ENCODE measurements around the gene ABITRAM. TPM values are rescaled to one million over a fixed set of nuclear protein-coding genes. Genes with fewer than 3 reads are reported as not detected.

Gene ABITRAM
- total and polyA plus RNA-seq, 2 donors (not counting 3 experiments of a cell fraction or from before 2014, with no cell fraction given): 8.8 to 10.6 TPM

DNA sequence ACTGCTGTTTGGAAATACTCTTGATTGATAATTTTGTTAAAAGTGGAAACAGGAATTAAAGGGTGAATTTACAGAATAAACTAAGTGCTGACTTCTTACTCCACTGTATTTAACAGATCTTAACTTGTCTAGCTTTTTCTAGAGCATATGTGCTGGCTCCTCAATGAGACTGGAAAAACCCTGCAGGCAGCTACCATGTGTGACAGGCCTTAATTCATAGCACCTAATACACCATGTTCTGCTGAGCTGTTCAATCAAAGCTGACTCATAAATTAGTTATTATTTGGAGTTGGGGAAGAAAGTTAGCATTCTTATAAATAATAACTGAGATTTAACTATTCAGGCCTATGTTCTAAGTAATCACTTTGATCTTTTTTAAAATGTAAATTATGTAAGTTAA lies 49.7 kb downstream of the ABITRAM start:
- H3K27ac ChIP-seq (ENCODE audit: insufficient read depth, low read depth, low read length): no peak overlapping the region
- H3K36me3 ChIP-seq (ENCODE audit: control insufficient read depth in 2 of 2, extremely low read depth in 1 of 2, insufficient read depth in 2 of 2, low read length in 2 of 2): peaks cover 6 to 12% of the 10 kb centered on the region in 2 experiments
- dilution Hi-C loops (cut with MboI; ENCODE audit: extremely low pct_ligation_motif_present, low sequenced_read_pairs) (no loop called here), intact Hi-C loops (cut with micrococcal nuclease) (no loop called here)
- no peak overlapping the region for H2AFZ ChIP-seq (ENCODE audit: low read depth, low read length)
- H3K9me3 ChIP-seq (replicated peaks; ENCODE audit: control insufficient read depth, insufficient read depth, low read length): no peaks in the 10 kb centered on the region
- H3K4me2 ChIP-seq (ENCODE audit: insufficient read depth, low read length): no peak overlapping the region
- no peaks in the 10 kb centered on the region for H3K27me3 ChIP-seq (ENCODE audit: control insufficient read depth in 2 of 2, insufficient read depth in 2 of 2, low read length in 2 of 2)
- no peak for DNase-seq (ENCODE audit: low read depth, low spot score)
- FAIRE-seq: no peak
- POLR2A ChIA-PET: no interaction called here
- H3K9me1 ChIP-seq (replicated peaks; ENCODE audit: control insufficient read depth, extremely low read depth, insufficient read depth, low read length): no peaks in the 10 kb centered on the region
- H3K4me3 ChIP-seq (replicated peaks in 1 of 3; ENCODE audit: insufficient read depth in 1 of 3, low read depth in 1 of 3, low read length in 3 of 3): no peak overlapping the region
- peaks cover 6% of the 10 kb centered on the region for H3K79me2 ChIP-seq (ENCODE audit: control insufficient read depth, insufficient read depth, low read length)
- H3K9ac ChIP-seq (replicated peaks; ENCODE audit: extremely low read depth, insufficient read depth, low read length): no peak overlapping the region
- BruUV-seq (replicated peaks): no TSS peak
- H4K20me1 ChIP-seq (replicated peaks; ENCODE audit: control insufficient read depth, extremely low read depth, insufficient read depth, low read length): no peaks in the 10 kb centered on the region
- no peak for TF ChIP-seq POLR2A (IDR thresholded peaks at IDR 0.05; ENCODE audit: low read depth, low read length)
- TF ChIP-seq EZH2 (IDR thresholded peaks at IDR 0.05; ENCODE audit: borderline replicate concordance, low read depth, low read length, severe bottlenecking): no peak
- TF ChIP-seq GATA2 (IDR thresholded peaks at IDR 0.05; ENCODE audit: insufficient read depth, insufficient read length, low read depth, low read length): no peak
- TF ChIP-seq CTCF (IDR thresholded peaks at IDR 0.05; ENCODE audit: extremely low read depth in 1 of 2, insufficient read depth in 1 of 2, low read depth in 1 of 2, low read length in 2 of 2): no peak
- TF ChIP-seq POLR2AphosphoS5 (IDR thresholded peaks at IDR 0.05; ENCODE audit: insufficient read depth, low read depth, low read length): no peak
- no peak for TF ChIP-seq JUN (IDR thresholded peaks at IDR 0.05; ENCODE audit: borderline replicate concordance, insufficient read depth, insufficient read length, low read depth)
- TF ChIP-seq MYC (IDR thresholded peaks at IDR 0.05; ENCODE audit: low read depth, low read length): no peak
- TF ChIP-seq FOS (IDR thresholded peaks at IDR 0.05; ENCODE audit: borderline replicate concordance, insufficient read depth, low read length): no peak
- TF ChIP-seq, protein P1, sequence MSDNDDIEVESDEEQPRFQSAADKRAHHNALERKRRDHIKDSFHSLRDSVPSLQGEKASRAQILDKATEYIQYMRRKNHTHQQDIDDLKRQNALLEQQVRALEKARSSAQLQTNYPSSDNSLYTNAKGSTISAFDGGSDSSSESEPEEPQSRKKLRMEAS (IDR thresholded peaks at IDR 0.05; ENCODE audit: insufficient read depth, insufficient read length): no peak
- H3K4me1 ChIP-seq (ENCODE audit: control insufficient read depth, extremely low read depth, insufficient read depth, low read length): no peaks in the 10 kb centered on the region
- CTCF ChIA-PET: no interaction called here

Other genes with a start within 250 kb of the ABITRAM start
- not detected in 2 replicates for gene ACTL7B, start 78.4 kb upstream of the ABITRAM start, total RNA-seq
- 0.05 TPM in 1 of 2 replicates, not detected in the other for gene ACTL7B, start 78.4 kb upstream of the ABITRAM start, polyA plus RNA-seq
- gene ACTL7A, start 72.1 kb upstream of the ABITRAM start, total RNA-seq: not detected in 2 replicates
- gene ACTL7A, start 72.1 kb upstream of the ABITRAM start, polyA plus RNA-seq: not detected in 2 replicates
- 21.4 and 21.8 TPM in 2 replicates for gene ELP1, start 276 bp upstream of the ABITRAM start, total RNA-seq
- 10.4 and 12.6 TPM in 2 replicates for gene ELP1, start 276 bp upstream of the ABITRAM start, polyA plus RNA-seq
- gene CTNNAL1, start 79.1 kb downstream of the ABITRAM start, total RNA-seq: 72.0 and 76.2 TPM in 2 replicates
- gene CTNNAL1, start 79.1 kb downstream of the ABITRAM start, polyA plus RNA-seq: 20.1 and 29.5 TPM in 2 replicates
- gene TMEM245, start 185.5 kb downstream of the ABITRAM start, total RNA-seq: 39.4 and 44.2 TPM in 2 replicates
- gene TMEM245, start 185.5 kb downstream of the ABITRAM start, polyA plus RNA-seq: 41.7 and 48.0 TPM in 2 replicates
- 0.05 TPM in 1 of 2 replicates, not detected in the other for gene FRRS1L, start 232.8 kb downstream of the ABITRAM start, total RNA-seq
- gene FRRS1L, start 232.8 kb downstream of the ABITRAM start, polyA plus RNA-seq: not detected in 2 replicates